HepG2 (cell line): Measurements from ENCODE around the gene PTPRN. TPM values are rescaled to one million over a fixed set of nuclear protein-coding genes. Genes with fewer than 3 reads are reported as not detected.
A peak's percentile ranks its signal among the peaks of the same experiment; 100 is the strongest.

Source experiments
- CEBPG ChIP-seq: IDR thresholded peaks from 2 replicates; pipeline ENCODE4 v1.6.1; 2016
- DNMT1 ChIP-seq: sonication (generic); formaldehyde crosslinking; IDR thresholded peaks from 2 replicates; pipeline ENCODE4 v1.5.1; 2020; ENCODE audit warnings: mild to moderate bottlenecking, missing genetic modification reagents
- GMEB1 ChIP-seq: sonication (generic); formaldehyde crosslinking; IDR thresholded peaks from 2 replicates; pipeline ENCODE4 v1.5.1; 2020; ENCODE audit warnings: missing genetic modification reagents, mild to moderate bottlenecking, borderline replicate concordance
- NR2F1 ChIP-seq, 2 experiments: fragments of 450-650 bp in 1 of 2; formaldehyde crosslinking in 1 of 2; IDR thresholded peaks; 2 replicates each; pipeline versions ENCODE4 v1.5.0 to v1.6.1; 2016 to 2020; ENCODE audit warnings: mild to moderate bottlenecking in 1 of 2, missing compliant biosample characterization in 1 of 2, missing genetic modification reagents in 1 of 2, moderate library complexity in 1 of 2
- SALL2 ChIP-seq: sonication (generic); formaldehyde crosslinking; IDR thresholded peaks from 2 replicates; pipeline ENCODE4 v1.8.1; 2023; ENCODE audit warnings: mild to moderate bottlenecking, missing genetic modification reagents, inconsistent platforms
- SETDB1 ChIP-seq: sonication (generic); formaldehyde crosslinking; IDR thresholded peaks from 2 replicates; pipeline ENCODE4 v1.5.1; 2020; ENCODE audit warnings: missing genetic modification reagents, mild to moderate bottlenecking, borderline replicate concordance
- TRIM24 ChIP-seq: sonication (generic); formaldehyde crosslinking; IDR thresholded peaks from 2 replicates; pipeline ENCODE4 v1.8.0; 2022; ENCODE audit warnings: mild to moderate bottlenecking, missing genetic modification reagents
- ZFX ChIP-seq: sonication (generic); formaldehyde crosslinking; IDR thresholded peaks from 2 replicates; pipeline ENCODE4 v1.4.0; 2020; ENCODE audit warnings: mild to moderate bottlenecking, low read depth, missing genetic modification reagents, moderate library complexity
- ZNF18 ChIP-seq: sonication (generic); formaldehyde crosslinking; IDR thresholded peaks from 2 replicates; pipeline ENCODE4 v1.8.0; 2022; ENCODE audit warnings: mild to moderate bottlenecking, missing genetic modification reagents; ENCODE audit not compliant: insufficient replicate concordance
- ZNF235 ChIP-seq: sonication (generic); formaldehyde crosslinking; IDR thresholded peaks from 2 replicates; pipeline ENCODE4 v1.8.1; 2023; ENCODE audit warnings: mild to moderate bottlenecking, missing genetic modification reagents, borderline replicate concordance
- ZNF30 ChIP-seq: sonication (generic); formaldehyde crosslinking; IDR thresholded peaks from 2 replicates; pipeline ENCODE4 v1.5.0; 2020; ENCODE audit warnings: mild to moderate bottlenecking, missing genetic modification reagents
- ZNF564 ChIP-seq: sonication (generic); formaldehyde crosslinking; IDR thresholded peaks from 2 replicates; pipeline ENCODE4 v1.8.1; 2023; ENCODE audit warnings: mild to moderate bottlenecking, missing genetic modification reagents
- ZNF7 ChIP-seq: IDR thresholded peaks from 2 replicates; pipeline ENCODE4 v1.6.1; 2016; ENCODE audit warnings: missing biosample characterization, missing genetic modification reagents
- ZNF713 ChIP-seq: sonication (generic); formaldehyde crosslinking; IDR thresholded peaks from 2 replicates; pipeline ENCODE4 v1.4.0; 2020; ENCODE audit warnings: mild to moderate bottlenecking, missing genetic modification reagents
- ZNF761 ChIP-seq: sonication (generic); formaldehyde crosslinking; conservative IDR thresholded peaks from 2 replicates; pipeline ENCODE4 v1.4.0; 2020; ENCODE audit warnings: mild to moderate bottlenecking, missing genetic modification reagents
- ZNF772 ChIP-seq: sonication (generic); formaldehyde crosslinking; IDR thresholded peaks from 2 replicates; pipeline ENCODE4 v1.5.0; 2020; ENCODE audit warnings: mild to moderate bottlenecking, missing genetic modification reagents
- ZNF878 ChIP-seq: sonication (generic); formaldehyde crosslinking; IDR thresholded peaks from 2 replicates; pipeline ENCODE4 v1.8.1; 2023; ENCODE audit warnings: mild to moderate bottlenecking, missing genetic modification reagents, moderate library complexity
- polyA plus RNA-seq, 8 experiments: library from polyadenylated mRNA; depleted of rRNA in 3 of 8; stranded (reverse) in 7 of 8; unstranded in 1 of 8; fragments of >200 nt; fragmentation: Illumina TruSeq in 4 of 8; extraction: Trizol in 4 of 8; gene quantifications; 2 replicates each; pipeline versions ENCODE4 v1.2.1 to v1.2.3, GENCODE V29; 2011 to 2016; ENCODE audit warnings: low read depth in 4 of 8, missing spikeins in 1 of 8, mixed read lengths in 1 of 8; ENCODE audit not compliant: insufficient read depth in 1 of 8
- total RNA-seq, 5 experiments: library from RNA; depleted of rRNA; stranded (reverse); fragments of >200 nt; fragmentation: Illumina TruSeq; extraction: Trizol; gene quantifications; 2 replicates each; pipeline ENCODE4 v1.2.3, GENCODE V29; 2016; ENCODE audit warnings: low read depth in 1 of 5
- TF ChIP-seq, protein P1 (sequence below): sonication (generic); formaldehyde crosslinking; IDR thresholded peaks from 2 replicates; pipeline ENCODE4 v1.4.0; 2020; ENCODE audit warnings: mild to moderate bottlenecking, missing genetic modification reagents
- TF ChIP-seq, protein P2 (sequence below): IDR thresholded peaks from 2 replicates; pipeline ENCODE4 v1.6.1; 2018; ENCODE audit warnings: missing genetic modification reagents, mild to moderate bottlenecking, missing compliant biosample characterization
- TF ChIP-seq, protein P3 (sequence below): sonication (generic); formaldehyde crosslinking; conservative IDR thresholded peaks from 2 replicates; pipeline ENCODE4 v1.4.0; 2020; ENCODE audit warnings: mild to moderate bottlenecking, missing genetic modification reagents, moderate library complexity

Gene PTPRN
- total and polyA plus RNA-seq, 2 of the 13 experiments (the other 11 are each of a cell fraction or from before 2014, with no cell fraction given), result 0.26 TPM; not detected in 1

DNA sequence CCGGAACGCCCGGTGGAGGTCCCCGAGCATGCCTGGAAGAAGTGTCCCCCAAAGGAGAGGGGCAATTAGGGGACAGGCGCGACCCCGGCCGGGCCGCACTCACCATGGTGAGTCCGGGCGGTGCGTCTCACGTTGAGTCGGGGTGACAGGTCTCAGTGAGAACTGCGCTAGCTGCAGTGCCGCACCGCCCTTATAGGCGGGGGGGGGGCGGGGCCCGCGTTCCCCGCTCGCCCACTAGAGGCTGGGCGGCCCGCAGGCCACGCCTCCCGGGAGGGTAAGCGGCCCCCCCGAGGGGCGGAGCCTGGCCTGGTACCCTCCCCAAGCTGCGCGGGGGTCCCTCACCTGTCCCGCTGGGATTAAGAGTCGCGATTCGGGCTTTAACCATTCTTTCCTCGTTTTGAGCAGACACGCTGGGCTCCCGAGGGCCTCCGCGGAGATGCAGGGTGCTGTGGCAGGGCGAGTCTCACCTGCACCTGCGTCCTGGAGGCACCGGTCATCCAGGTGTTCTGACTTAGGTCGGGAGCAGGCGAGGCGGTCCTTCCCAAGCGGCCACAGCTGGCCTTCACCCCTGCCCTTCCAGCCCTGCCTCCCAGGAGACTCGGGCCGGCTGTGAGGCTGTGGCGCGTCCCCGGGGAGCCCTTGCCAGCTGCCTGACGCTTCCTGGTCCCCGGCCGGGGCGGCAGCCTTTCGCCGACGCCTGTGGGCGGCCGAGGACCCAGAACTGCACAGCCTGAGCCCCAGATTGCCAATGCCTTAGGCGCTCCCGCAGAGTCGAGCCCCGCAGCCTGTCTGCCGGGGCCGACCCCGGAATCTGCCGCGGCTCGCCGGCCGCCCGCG lies 55.2 kb downstream of the PTPRN start, which contains the start of gene TUBA4A (continued):
- peak; percentile 71 for TF ChIP-seq ZNF18 (CRISPR knock-in tag)
- TF ChIP-seq ZNF235 (CRISPR knock-in tag), result no peak
- peak; percentile 60; the same call in 1 of the 2 replicates for TF ChIP-seq ZFX (CRISPR knock-in tag)
- no peak; the same call in 1 of the 2 replicates for TF ChIP-seq ZNF772 (CRISPR knock-in tag)
- no peak for TF ChIP-seq TRIM24 (CRISPR knock-in tag)
- TF ChIP-seq GMEB1 (CRISPR knock-in tag), result peak; percentile 64
- no peak for TF ChIP-seq ZNF564
- TF ChIP-seq, protein P1, sequence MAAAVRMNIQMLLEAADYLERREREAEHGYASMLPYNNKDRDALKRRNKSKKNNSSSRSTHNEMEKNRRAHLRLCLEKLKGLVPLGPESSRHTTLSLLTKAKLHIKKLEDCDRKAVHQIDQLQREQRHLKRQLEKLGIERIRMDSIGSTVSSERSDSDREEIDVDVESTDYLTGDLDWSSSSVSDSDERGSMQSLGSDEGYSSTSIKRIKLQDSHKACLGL, result no peak; the same call in 1 of the 2 replicates
- no peak for TF ChIP-seq ZNF7 (CRISPR knock-in tag)
- 0 out of 2 replicates have a peak, but pooled peaks have one; percentile 23 for TF ChIP-seq ZNF713 (CRISPR knock-in tag)
- no peak for TF ChIP-seq CEBPG (CRISPR knock-in tag)
- TF ChIP-seq SALL2, result peak; percentile 63; the same call in 1 of the 2 replicates
- TF ChIP-seq ZNF30 (CRISPR knock-in tag), result 0 out of 2 replicates have a peak, but pooled peaks have one; percentile 55
- TF ChIP-seq, protein P2, sequence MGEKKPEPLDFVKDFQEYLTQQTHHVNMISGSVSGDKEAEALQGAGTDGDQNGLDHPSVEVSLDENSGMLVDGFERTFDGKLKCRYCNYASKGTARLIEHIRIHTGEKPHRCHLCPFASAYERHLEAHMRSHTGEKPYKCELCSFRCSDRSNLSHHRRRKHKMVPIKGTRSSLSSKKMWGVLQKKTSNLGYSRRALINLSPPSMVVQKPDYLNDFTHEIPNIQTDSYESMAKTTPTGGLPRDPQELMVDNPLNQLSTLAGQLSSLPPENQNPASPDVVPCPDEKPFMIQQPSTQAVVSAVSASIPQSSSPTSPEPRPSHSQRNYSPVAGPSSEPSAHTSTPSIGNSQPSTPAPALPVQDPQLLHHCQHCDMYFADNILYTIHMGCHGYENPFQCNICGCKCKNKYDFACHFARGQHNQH (CRISPR knock-in tag), result peak; percentile 55
- no peak for TF ChIP-seq SETDB1 (CRISPR knock-in tag)
- TF ChIP-seq, protein P3, sequence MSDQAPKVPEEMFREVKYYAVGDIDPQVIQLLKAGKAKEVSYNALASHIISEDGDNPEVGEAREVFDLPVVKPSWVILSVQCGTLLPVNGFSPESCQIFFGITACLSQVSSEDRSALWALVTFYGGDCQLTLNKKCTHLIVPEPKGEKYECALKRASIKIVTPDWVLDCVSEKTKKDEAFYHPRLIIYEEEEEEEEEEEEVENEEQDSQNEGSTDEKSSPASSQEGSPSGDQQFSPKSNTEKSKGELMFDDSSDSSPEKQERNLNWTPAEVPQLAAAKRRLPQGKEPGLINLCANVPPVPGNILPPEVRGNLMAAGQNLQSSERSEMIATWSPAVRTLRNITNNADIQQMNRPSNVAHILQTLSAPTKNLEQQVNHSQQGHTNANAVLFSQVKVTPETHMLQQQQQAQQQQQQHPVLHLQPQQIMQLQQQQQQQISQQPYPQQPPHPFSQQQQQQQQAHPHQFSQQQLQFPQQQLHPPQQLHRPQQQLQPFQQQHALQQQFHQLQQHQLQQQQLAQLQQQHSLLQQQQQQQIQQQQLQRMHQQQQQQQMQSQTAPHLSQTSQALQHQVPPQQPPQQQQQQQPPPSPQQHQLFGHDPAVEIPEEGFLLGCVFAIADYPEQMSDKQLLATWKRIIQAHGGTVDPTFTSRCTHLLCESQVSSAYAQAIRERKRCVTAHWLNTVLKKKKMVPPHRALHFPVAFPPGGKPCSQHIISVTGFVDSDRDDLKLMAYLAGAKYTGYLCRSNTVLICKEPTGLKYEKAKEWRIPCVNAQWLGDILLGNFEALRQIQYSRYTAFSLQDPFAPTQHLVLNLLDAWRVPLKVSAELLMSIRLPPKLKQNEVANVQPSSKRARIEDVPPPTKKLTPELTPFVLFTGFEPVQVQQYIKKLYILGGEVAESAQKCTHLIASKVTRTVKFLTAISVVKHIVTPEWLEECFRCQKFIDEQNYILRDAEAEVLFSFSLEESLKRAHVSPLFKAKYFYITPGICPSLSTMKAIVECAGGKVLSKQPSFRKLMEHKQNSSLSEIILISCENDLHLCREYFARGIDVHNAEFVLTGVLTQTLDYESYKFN (CRISPR knock-in tag), result peak; percentile 47
- no peak for TF ChIP-seq DNMT1 (CRISPR knock-in tag)
- 0 out of 2 replicates have a peak, but pooled peaks have one; percentile 59 for TF ChIP-seq ZNF761 (CRISPR knock-in tag)
- TF ChIP-seq ZNF878 (CRISPR knock-in tag), result no peak
- no peak for TF ChIP-seq NR2F1 (CRISPR knock-in tag; IDR thresholded peaks at IDR 0.05)
